SU-DHL-6 (cell line): ENCODE data around the gene SMAD6.

Experiments used
- H2AFZ ChIP-seq: fragments of 200-600 bp; sonication (generic); 2 replicates; pipeline ENCODE4 v1.6.1; 2014; ENCODE audit warnings: low read depth, mild to moderate bottlenecking, moderate library complexity, mixed read lengths, antibody characterized with exemption, low read length; ENCODE audit not compliant: severe bottlenecking
- H3F3A ChIP-seq: fragments of 200-600 bp; shearing (Covaris generic); 2 replicates; pipeline ENCODE4 v1.6.0; 2016; ENCODE audit warnings: antibody characterized with exemption, mild to moderate bottlenecking; ENCODE audit not compliant: insufficient read depth
- H3K27ac ChIP-seq: fragments of 200-600 bp; sonication (generic); 2 replicates; pipeline ENCODE4 v1.5.1; 2016; ENCODE audit warnings: low read depth, mild to moderate bottlenecking, low read length, moderate library complexity, mixed read lengths
- H3K27me3 ChIP-seq: fragments of 200-600 bp; sonication (generic), shearing (Covaris generic); 2 replicates; pipeline ENCODE4 v1.6.0; 2014; ENCODE audit warnings: mild to moderate bottlenecking, low read length
- H3K36me3 ChIP-seq: fragments of 200-600 bp; sonication (generic); 2 replicates; pipeline ENCODE4 v1.6.1; 2014; ENCODE audit warnings: mild to moderate bottlenecking, low read length, mixed read lengths
- H3K4me2 ChIP-seq: fragments of 300-600, 200-600 bp; shearing (Covaris generic), sonication (generic); 2 replicates; pipeline ENCODE4 v1.6.0; 2014; ENCODE audit warnings: low read length, low read depth, mild to moderate bottlenecking; ENCODE audit not compliant: poor library complexity, severe bottlenecking
- H3K4me3 ChIP-seq: fragments of 200-600 bp; sonication (generic); 2 replicates; pipeline ENCODE4 v1.5.1; 2014; ENCODE audit warnings: antibody characterized with exemption, low read length, mild to moderate bottlenecking, mixed read lengths; ENCODE audit not compliant: insufficient read depth, poor library complexity, severe bottlenecking
- H3K79me2 ChIP-seq: fragments of 200-600 bp; sonication (generic); 2 replicates; pipeline ENCODE4 v1.6.1; 2014; ENCODE audit warnings: mild to moderate bottlenecking, low read length, moderate library complexity; ENCODE audit not compliant: insufficient read depth
- H3K9ac ChIP-seq: fragments of 200-600 bp; sonication (generic); 2 replicates; pipeline ENCODE4 v1.7.0; 2014; ENCODE audit warnings: mild to moderate bottlenecking, low read length
- H3K9me2 ChIP-seq: fragments of 200-600 bp; sonication (generic); replicated peaks from 2 replicates; pipeline ENCODE4 v1.6.1; 2014; ENCODE audit warnings: low read length; ENCODE audit not compliant: insufficient read depth
- H3K9me3 ChIP-seq: fragments of 200-600 bp; sonication (generic); 2 replicates; pipeline ENCODE4 v1.6.1; 2014; ENCODE audit warnings: low read length, mixed read lengths; ENCODE audit not compliant: insufficient read depth
- H4K20me1 ChIP-seq: fragments of 200-600 bp; sonication (generic); 2 replicates; pipeline ENCODE4 v1.6.1; 2014; ENCODE audit warnings: low read depth, mild to moderate bottlenecking, antibody characterized with exemption, low read length, moderate library complexity, mixed read lengths
- CTCF ChIP-seq: fragments of 200-600 bp; sonication (generic); IDR thresholded peaks from one replicate; pipeline ENCODE4 v1.5.1; 2017; ENCODE audit warnings: antibody characterized with exemption, mild to moderate bottlenecking, low read length, moderate library complexity; ENCODE audit not compliant: insufficient read depth, poor library complexity, severe bottlenecking
- EZH2phosphoT487 ChIP-seq: fragments of 200-600 bp; sonication (generic), shearing (Covaris generic); conservative IDR thresholded peaks from 2 replicates; pipeline ENCODE4 v1.6.1; 2018; ENCODE audit warnings: mild to moderate bottlenecking, antibody characterized with exemption, low read length, moderate library complexity, mixed read lengths

The SMAD6 gene

DNA sequence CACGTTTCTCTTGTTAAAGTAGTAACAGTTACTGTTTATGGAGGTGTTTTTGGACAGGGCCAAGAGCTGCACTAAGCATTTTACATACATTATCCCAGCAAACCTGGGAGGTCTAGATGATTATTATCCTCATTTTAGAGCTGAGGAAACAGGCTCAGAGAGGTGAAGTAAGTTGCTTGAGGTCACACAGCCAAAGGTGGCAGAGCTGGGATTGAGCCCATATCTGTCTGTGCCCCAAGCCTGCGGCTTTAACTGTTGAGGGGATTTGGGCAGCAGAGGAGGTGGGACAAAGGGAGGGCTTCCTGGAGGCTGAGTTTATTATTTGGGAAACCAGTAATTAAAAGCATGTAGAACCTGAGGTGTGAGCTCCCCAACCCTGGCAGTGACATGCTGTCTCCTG is 9.2 kb downstream of the SMAD6 start:
- H3K9ac ChIP-seq = no peak overlapping the region
- no peaks in the 10 kb centered on the region for H3K79me2 ChIP-seq
- TF ChIP-seq EZH2phosphoT487 (no peak), CTCF (no peak)
- H3K27me3 ChIP-seq = no peaks in the 10 kb centered on the region
- H3K27ac ChIP-seq = no peak overlapping the region
- H3K9me2 ChIP-seq = no peaks in the 10 kb centered on the region
- H3K9me3 ChIP-seq = no peaks in the 10 kb centered on the region
- H3K36me3 ChIP-seq = no peaks in the 10 kb centered on the region
- H3K4me3 ChIP-seq = no peak overlapping the region
- no peak overlapping the region for H2AFZ ChIP-seq
- no peak overlapping the region for H3K4me2 ChIP-seq
- H4K20me1 ChIP-seq = no peaks in the 10 kb centered on the region
- H3F3A ChIP-seq = no peaks in the 10 kb centered on the region

- no peak overlapping the region for H2AFZ ChIP-seq
- no peak overlapping the region for H3K27ac ChIP-seq
- no peaks in the 10 kb centered on the region for H3K9me3 ChIP-seq
- H3K4me2 ChIP-seq = no peak overlapping the region
- no peak overlapping the region for H3K4me3 ChIP-seq
- TF ChIP-seq CTCF = no peak
- H3K79me2 ChIP-seq = no peaks in the 10 kb centered on the region
- H3F3A ChIP-seq = no peaks in the 10 kb centered on the region
- no peak overlapping the region for H3K9ac ChIP-seq
- no peaks in the 10 kb centered on the region for H3K27me3 ChIP-seq
- no peaks in the 10 kb centered on the region for H3K9me2 ChIP-seq
- H4K20me1 ChIP-seq = no peaks in the 10 kb centered on the region
- H3K36me3 ChIP-seq = no peaks in the 10 kb centered on the region
Observed at GRCh38 chr15:66711862-66712261, 9.8 kb downstream of the SMAD6 start.

DNA sequence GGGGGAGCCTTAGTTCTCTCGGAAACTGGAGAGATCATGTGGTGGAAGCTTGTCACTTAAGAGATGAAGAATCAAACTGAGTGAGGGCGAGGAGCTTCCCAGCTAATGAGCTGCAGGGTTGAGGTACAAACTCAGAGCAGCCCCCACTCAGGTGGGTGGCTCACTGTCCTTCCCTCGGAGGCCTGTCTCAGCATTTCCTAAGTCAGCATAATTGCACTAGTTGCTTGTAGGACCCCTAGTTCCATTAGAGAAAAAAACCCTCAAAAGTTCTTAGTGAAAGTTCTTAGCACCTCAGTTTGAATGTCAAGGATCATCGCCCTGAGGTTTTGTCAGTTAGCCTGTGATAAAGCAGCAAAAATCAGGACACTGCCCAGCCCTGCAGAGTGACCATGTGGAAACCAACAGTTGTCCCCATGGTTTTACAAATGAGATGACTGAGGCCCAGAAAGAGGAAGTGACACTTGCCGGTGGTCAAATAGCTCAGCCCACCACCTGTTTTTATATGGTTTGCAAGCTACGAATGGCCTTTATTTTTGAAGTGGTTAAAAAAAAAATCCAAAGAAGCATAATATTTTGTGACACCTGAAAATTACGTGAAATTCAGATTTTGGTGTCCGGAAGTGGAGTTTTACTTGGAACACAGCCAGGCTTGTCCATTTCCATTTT is 11.9 kb downstream of the SMAD6 start:
- H3K79me2 ChIP-seq = no peaks in the 10 kb centered on the region
- H4K20me1 ChIP-seq = no peaks in the 10 kb centered on the region
- no peaks in the 10 kb centered on the region for H3K9me2 ChIP-seq
- no peaks in the 10 kb centered on the region for H3K36me3 ChIP-seq
- H3F3A ChIP-seq = no peaks in the 10 kb centered on the region
- H3K27me3 ChIP-seq = no peaks in the 10 kb centered on the region
- peak overlapping the region; percentile 30 for H3K4me2 ChIP-seq
- no peaks in the 10 kb centered on the region for H3K9me3 ChIP-seq
- no peak overlapping the region for H2AFZ ChIP-seq
- TF ChIP-seq EZH2phosphoT487 (no peak), CTCF (no peak)
- no peak overlapping the region for H3K4me3 ChIP-seq
- H3K27ac ChIP-seq = peak overlapping the region; percentile 22; the same call in 1 of the 2 replicates
- H3K9ac ChIP-seq = no peak overlapping the region
